GM12872 (cell line): ENCODE results near the gene ITGB6.

Experiments
- TF ChIP-seq, protein P1 (sequence below): IDR thresholded peaks from 3 replicates; pipeline ENCODE4 v1.5.1; 2011; ENCODE audit warnings: low read depth, mild to moderate bottlenecking, low read length, moderate library complexity; ENCODE audit not compliant: insufficient read depth

The ITGB6 gene

DNA sequence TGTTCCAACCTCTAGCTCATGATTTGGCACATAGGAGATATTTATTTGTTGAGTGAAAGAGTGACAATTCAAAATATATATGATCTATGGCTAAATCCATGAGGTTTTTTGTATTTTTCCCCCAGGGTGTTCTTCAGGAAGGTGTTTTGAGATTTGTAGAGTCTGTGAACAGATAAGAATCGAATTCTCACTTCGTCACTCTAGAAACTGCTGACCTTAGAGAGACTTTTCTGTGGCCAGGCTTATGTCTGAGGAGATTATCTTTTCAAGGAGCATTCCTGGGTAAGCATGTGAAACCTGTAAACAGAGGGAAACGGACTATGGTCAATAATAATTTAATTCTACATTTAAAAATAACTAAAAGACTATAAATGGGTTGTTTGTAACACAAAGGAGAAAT, 849 bp upstream of the ITGB6 start:
- TF ChIP-seq, protein P1, sequence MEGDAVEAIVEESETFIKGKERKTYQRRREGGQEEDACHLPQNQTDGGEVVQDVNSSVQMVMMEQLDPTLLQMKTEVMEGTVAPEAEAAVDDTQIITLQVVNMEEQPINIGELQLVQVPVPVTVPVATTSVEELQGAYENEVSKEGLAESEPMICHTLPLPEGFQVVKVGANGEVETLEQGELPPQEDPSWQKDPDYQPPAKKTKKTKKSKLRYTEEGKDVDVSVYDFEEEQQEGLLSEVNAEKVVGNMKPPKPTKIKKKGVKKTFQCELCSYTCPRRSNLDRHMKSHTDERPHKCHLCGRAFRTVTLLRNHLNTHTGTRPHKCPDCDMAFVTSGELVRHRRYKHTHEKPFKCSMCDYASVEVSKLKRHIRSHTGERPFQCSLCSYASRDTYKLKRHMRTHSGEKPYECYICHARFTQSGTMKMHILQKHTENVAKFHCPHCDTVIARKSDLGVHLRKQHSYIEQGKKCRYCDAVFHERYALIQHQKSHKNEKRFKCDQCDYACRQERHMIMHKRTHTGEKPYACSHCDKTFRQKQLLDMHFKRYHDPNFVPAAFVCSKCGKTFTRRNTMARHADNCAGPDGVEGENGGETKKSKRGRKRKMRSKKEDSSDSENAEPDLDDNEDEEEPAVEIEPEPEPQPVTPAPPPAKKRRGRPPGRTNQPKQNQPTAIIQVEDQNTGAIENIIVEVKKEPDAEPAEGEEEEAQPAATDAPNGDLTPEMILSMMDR = no peak

DNA sequence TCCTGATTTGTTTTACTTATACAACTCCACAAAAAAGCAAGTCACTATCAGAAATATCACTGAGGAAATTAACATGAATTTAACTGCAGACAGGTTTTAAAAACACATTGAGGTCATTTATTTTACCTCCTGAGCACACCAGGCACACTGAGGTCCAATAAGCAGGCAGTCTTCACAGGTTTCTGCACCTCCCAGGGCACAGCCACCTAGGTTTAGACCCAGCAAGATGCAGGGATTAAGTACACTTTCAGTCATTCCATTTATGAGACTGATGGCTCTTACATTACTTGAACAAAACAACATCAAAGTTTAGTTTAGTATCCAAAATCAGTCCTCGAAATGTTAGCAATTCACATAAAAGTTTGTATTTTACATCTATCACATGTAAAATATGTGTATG, 1.0 kb downstream of the ITGB6 start:
- TF ChIP-seq, protein P1 = no peak

DNA sequence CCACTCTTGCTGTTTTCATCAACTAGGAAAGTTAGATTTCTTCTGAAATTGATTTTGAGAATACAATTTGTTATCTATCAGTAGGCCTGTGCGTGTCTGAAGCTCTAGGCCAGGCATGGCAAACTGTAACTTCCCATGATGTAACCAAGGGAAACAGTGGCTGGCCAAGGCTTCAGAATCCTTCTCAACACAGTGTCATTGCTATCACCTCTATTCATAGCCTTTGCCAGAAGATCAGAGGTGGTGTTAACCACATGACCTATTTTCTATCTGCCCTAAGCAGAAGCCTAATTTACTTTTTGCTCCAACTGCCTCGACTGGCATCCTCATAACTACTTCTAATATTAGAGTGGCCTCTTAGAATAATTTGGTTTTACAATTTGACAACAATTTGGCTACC, 2.5 kb downstream of the ITGB6 start:
- TF ChIP-seq, protein P1 = no peak

DNA sequence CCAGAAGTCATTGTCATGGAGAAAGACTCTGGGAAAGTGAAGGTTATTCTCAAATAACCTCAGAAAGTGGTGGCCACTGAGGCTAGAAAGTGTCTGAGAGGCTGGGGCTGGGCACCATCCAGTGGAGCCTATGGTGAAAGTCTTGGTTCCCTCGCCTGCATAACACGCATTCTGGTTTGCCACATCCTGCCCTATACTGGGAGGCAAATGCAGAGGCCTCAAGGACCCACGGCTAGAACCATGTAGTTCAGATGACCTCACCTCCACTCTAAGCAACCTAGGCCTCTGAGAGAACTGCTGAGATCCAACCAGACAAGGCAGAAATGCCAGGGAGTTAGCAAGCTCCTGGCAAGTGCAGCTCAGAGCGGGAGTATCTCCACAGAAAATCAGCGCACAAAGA, 5.1 kb downstream of the ITGB6 start:
- TF ChIP-seq, protein P1 = no peak

DNA sequence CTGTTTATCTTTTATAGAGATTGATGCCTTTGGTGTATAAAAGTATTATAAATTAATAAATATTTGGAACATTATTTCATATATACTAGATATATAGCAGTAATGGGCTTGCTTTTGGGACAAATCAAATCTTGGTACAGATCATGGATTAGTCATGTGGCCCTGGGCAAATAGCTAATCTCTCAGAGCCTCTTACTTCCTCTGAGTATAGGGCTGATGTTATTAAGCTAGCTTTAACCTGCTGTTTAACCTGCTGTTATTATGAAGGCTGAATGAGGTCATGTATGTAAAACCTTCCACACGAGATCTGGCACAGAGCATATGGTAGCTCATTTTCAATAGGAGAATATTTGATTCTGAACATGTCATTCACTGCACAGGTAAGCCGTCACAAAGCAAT, 5.7 kb downstream of the ITGB6 start:
- TF ChIP-seq, protein P1 = no peak

DNA sequence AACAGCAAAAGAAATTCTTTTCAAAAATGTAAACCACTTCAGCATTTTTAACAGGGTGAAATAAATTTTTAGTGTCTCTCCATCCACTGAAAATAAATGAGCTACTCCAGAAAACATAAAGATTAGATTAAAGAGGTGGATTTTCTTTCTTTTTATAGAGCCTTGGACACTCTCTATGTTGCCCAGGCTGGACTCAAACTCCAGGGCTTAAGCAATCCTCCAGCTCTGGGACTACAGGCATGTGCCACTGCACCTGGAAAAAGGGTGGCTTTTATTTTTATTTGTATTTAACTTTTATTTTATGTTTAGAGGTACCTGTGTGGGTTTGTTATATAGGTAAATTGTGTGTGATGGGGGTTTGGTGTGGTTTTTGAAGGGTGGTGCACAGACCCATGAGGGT, 19.9 kb downstream of the ITGB6 start:
- TF ChIP-seq, protein P1 = no peak

DNA sequence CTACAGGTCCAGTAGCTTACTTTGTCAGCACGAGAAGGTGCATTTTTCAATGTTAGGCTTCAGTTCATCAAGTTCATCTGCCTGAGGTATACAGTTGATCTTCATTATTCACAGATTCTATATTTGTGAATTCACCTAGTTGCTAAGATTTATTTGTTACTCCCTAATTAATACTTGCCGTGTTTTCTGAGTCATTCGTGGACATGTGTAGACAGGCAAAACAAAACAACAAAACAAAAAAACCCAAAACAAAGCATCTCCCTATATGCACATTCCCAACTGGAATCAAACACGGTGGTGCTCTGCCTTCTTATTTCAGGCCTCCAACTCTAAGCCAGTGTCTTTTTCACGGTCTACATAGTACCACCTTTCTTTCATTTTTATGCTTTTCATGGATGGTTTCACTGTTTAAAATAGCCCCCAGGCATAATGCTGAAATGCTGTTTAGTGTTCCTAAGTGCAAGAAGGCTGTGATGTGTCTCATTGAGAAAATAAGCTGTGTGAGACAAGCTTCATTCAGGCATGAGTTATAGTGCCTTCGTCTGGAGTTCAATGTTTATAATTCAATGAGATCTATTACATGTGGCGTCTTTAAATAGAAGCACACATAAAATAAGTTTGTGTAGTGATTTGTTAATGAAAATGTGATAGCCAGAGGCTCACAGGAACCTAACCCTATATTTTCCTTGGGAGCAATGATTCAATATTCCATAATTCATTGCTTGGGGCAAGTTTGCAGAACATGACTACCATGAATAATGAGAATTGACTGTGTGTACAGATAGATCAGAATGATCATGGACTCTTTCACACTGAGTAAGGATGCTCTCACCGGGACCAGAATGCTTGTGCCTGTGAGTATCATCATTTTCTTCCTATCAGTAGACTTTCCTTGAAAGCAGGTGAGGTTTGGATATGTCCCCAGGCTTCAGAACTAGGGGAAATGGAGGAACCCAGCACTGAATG, 24.6 kb downstream of the ITGB6 start:
- TF ChIP-seq, protein P1 = no peak
